Measurements from ENCODE around the gene KRT10.

DNA sequence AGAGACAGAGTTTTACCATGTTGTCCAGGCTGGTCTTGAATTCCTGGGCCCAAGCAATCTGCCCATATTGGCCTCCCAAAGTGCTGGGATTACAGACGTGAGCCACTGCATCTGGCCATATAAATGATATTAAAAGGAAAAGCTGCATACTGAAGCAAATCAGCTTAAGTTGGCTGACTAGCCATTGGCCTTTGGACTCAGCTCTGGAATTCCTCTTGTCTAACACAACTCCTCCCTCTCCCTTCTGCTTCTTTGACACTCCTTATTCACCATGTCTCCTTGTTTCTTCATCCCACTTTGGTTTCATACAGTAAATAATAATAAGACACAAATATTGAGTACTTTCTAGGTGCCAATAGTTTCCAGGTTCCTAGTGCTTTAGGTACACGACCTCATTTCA is 37.1 kb upstream of the KRT10 start:
- TF ChIP-seq, protein P1, sequence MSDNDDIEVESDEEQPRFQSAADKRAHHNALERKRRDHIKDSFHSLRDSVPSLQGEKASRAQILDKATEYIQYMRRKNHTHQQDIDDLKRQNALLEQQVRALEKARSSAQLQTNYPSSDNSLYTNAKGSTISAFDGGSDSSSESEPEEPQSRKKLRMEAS (IDR thresholded peaks at IDR 0.05): no peak
- TF ChIP-seq, protein P2, sequence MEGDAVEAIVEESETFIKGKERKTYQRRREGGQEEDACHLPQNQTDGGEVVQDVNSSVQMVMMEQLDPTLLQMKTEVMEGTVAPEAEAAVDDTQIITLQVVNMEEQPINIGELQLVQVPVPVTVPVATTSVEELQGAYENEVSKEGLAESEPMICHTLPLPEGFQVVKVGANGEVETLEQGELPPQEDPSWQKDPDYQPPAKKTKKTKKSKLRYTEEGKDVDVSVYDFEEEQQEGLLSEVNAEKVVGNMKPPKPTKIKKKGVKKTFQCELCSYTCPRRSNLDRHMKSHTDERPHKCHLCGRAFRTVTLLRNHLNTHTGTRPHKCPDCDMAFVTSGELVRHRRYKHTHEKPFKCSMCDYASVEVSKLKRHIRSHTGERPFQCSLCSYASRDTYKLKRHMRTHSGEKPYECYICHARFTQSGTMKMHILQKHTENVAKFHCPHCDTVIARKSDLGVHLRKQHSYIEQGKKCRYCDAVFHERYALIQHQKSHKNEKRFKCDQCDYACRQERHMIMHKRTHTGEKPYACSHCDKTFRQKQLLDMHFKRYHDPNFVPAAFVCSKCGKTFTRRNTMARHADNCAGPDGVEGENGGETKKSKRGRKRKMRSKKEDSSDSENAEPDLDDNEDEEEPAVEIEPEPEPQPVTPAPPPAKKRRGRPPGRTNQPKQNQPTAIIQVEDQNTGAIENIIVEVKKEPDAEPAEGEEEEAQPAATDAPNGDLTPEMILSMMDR (IDR thresholded peaks at IDR 0.05; ENCODE audit: low read depth, low read length, missing input control): no peak
- TF ChIP-seq YY1 (IDR thresholded peaks at IDR 0.05) (no peak), NR2F2 (IDR thresholded peaks at IDR 0.05) (no peak), HNF4A (conservative IDR thresholded peaks at IDR 0.05) (no peak), EGR1 (IDR thresholded peaks at IDR 0.05; ENCODE audit: low read depth in 2 of 2) (no peak), FOXA1 (IDR thresholded peaks at IDR 0.05) (no peak), TAF1 (conservative IDR thresholded peaks at IDR 0.05) (no peak)
- TF ChIP-seq, protein P3, sequence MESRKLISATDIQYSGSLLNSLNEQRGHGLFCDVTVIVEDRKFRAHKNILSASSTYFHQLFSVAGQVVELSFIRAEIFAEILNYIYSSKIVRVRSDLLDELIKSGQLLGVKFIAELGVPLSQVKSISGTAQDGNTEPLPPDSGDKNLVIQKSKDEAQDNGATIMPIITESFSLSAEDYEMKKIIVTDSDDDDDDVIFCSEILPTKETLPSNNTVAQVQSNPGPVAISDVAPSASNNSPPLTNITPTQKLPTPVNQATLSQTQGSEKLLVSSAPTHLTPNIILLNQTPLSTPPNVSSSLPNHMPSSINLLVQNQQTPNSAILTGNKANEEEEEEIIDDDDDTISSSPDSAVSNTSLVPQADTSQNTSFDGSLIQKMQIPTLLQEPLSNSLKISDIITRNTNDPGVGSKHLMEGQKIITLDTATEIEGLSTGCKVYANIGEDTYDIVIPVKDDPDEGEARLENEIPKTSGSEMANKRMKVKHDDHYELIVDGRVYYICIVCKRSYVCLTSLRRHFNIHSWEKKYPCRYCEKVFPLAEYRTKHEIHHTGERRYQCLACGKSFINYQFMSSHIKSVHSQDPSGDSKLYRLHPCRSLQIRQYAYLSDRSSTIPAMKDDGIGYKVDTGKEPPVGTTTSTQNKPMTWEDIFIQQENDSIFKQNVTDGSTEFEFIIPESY (IDR thresholded peaks at IDR 0.05): no peak
